K562 (cell line): Measurements from ENCODE around the gene OR4D9. TPM values are rescaled to one million over a fixed set of nuclear protein-coding genes. Genes with fewer than 3 reads are reported as not detected.

Source experiments
- ATAC-seq: fragments of 200-7000 bp; cut with Tn5 transposase; 3 replicates; pipeline ENCODE4 v1.9.1; 2020; ENCODE audit warnings: moderate library complexity
- BruUV-seq: library from RNA; stranded (reverse); fragments of 400-500 nt; replicated peaks from 2 replicates; lab custom pipeline; 2021; lab: Mats Ljungman, UMichigan
- CTCF ChIA-PET: fragments of 300-600 bp; formaldehyde crosslinking; extraction: SDS; loops from one replicate; lab custom pipeline; 2021; ENCODE audit warnings: low intra/inter-chr PET ratio; lab: Yijun Ruan, JAX
- POLR2A ChIA-PET: fragments of 300-600, 350-650 bp; sonication (Branson Sonifier 250); formaldehyde crosslinking; extraction: SDS; loops from one replicate; lab custom pipeline; 2021; ENCODE audit warnings: antibody characterized with exemption, inconsistent platforms; lab: Yijun Ruan, JAX
- DNase-seq, 4 experiments: peaks; one replicate each; pipeline versions ENCODE4 v3.0.0 to v3.0.0-alpha.2; 2011 to 2018; ENCODE audit warnings: low spot score in 3 of 4, mixed read lengths in 3 of 4; ENCODE audit errors: extremely low read depth in 1 of 4
- FAIRE-seq: peaks from 2 replicates; lab custom pipeline; 2011; peaks lifted over from hg19 to GRCh38; lab: Jason Lieb, UNC
- H2AFZ ChIP-seq: 2 replicates; pipeline ENCODE4 v1.6.0; 2011; ENCODE audit warnings: low read depth, low read length, control low read depth, inconsistent platforms
- H3K27ac ChIP-seq: fragments of 200-600 bp; 3 replicates; pipeline ENCODE4 v1.8.0; 2011; ENCODE audit warnings: low read depth, mild to moderate bottlenecking, control low read depth, inconsistent platforms, low read length, moderate library complexity, mixed read lengths; ENCODE audit errors: extremely low read depth
- H3K27me3 ChIP-seq, 2 experiments: fragments of 300-600 bp in 1 of 2; 2 replicates in 1 of 2; 3 replicates in 1 of 2; pipeline versions ENCODE4 v1.6.0 to v1.8.0; 2011; ENCODE audit warnings: inconsistent platforms in 2 of 2, low read length in 2 of 2, mild to moderate bottlenecking in 1 of 2, mixed read lengths in 1 of 2, moderate library complexity in 1 of 2; ENCODE audit not compliant: control insufficient read depth in 2 of 2, insufficient read depth in 2 of 2
- H3K36me3 ChIP-seq: fragments of 300-600 bp; 3 replicates; pipeline ENCODE4 v1.8.0; 2011; ENCODE audit warnings: mild to moderate bottlenecking, low read length, inconsistent platforms; ENCODE audit not compliant: control insufficient read depth, insufficient read depth
- H3K4me1 ChIP-seq, 2 experiments: fragments of 200-600 bp in 1 of 2; replicated peaks in 1 of 2; 2 replicates in 1 of 2; 3 replicates in 1 of 2; pipeline versions ENCODE4 v1.5.1 to v1.8.0; 2011; ENCODE audit warnings: inconsistent platforms in 2 of 2, low read length in 2 of 2, mild to moderate bottlenecking in 1 of 2, mixed read lengths in 1 of 2, moderate library complexity in 1 of 2; ENCODE audit not compliant: control insufficient read depth in 2 of 2, insufficient read depth in 2 of 2
- H3K4me2 ChIP-seq: 2 replicates; pipeline ENCODE4 v1.6.1; 2011; ENCODE audit warnings: low read length, control low read depth, inconsistent platforms, mixed read lengths; ENCODE audit not compliant: insufficient read depth
- H3K4me3 ChIP-seq: fragments of 200-600 bp; sonication (generic), shearing (Covaris generic); 2 replicates; pipeline ENCODE4 v1.5.1; 2016; ENCODE audit warnings: control low read depth, inconsistent platforms
- H3K79me2 ChIP-seq: fragments of 200-600 bp; 3 replicates; pipeline ENCODE4 v1.8.0; 2011; ENCODE audit warnings: low read length, inconsistent platforms; ENCODE audit not compliant: control insufficient read depth, insufficient read depth
- H3K9ac ChIP-seq, 2 experiments: 2 replicates each; pipeline versions ENCODE4 v1.6.0 to v1.6.1; 2011; ENCODE audit warnings: low read depth in 2 of 2, low read length in 2 of 2, control low read depth in 1 of 2, inconsistent platforms in 1 of 2, mild to moderate bottlenecking in 1 of 2, mixed read lengths in 1 of 2; ENCODE audit not compliant: insufficient read depth in 1 of 2
- H3K9me1 ChIP-seq: one replicate; pipeline ENCODE4 v1.6.0; 2011; ENCODE audit warnings: inconsistent platforms, mild to moderate bottlenecking, low read length, moderate library complexity; ENCODE audit not compliant: control insufficient read depth, insufficient read depth
- H3K9me3 ChIP-seq: replicated peaks from 2 replicates; pipeline ENCODE4 v1.5.1; 2011; ENCODE audit warnings: low read depth, low read length, inconsistent platforms; ENCODE audit not compliant: control insufficient read depth, insufficient read depth
- H4K20me1 ChIP-seq: replicated peaks from 2 replicates; pipeline ENCODE4 v1.6.1; 2011; ENCODE audit warnings: low read length, inconsistent platforms, mixed read lengths; ENCODE audit not compliant: control insufficient read depth, insufficient read depth
- CBFA2T3 ChIP-seq: fragments of 450-650 bp; IDR thresholded peaks from 2 replicates; pipeline ENCODE4 v1.6.1; 2017
- CBX3 ChIP-seq, 2 experiments: IDR thresholded peaks; 1 replicate in 1 of 2; 2 replicates in 1 of 2; pipeline ENCODE4 v1.6.1; 2012; ENCODE audit warnings: inconsistent platforms in 2 of 2, low read length in 2 of 2, borderline replicate concordance in 1 of 2, control low read depth in 1 of 2
- CREM ChIP-seq: IDR thresholded peaks from 2 replicates; pipeline ENCODE4 v1.6.1; 2014; ENCODE audit warnings: antibody characterized with exemption, low read depth
- ELF2 ChIP-seq: fragments of 250-450 bp; sonication (Bioruptor Pico); IDR thresholded peaks from 2 replicates; pipeline ENCODE4 v1.5.0; 2021; ENCODE audit warnings: mild to moderate bottlenecking
- EP300 ChIP-seq: IDR thresholded peaks from 2 replicates; pipeline ENCODE4 v1.6.1; 2012; ENCODE audit warnings: low read length, improper control_type of control experiment
- ETV5 ChIP-seq: sonication (generic); formaldehyde crosslinking; IDR thresholded peaks from 2 replicates; pipeline ENCODE4 v1.4.0; 2020; ENCODE audit warnings: low read depth, mild to moderate bottlenecking, missing genetic modification reagents
- PHF21A ChIP-seq: fragments of 450-650 bp; IDR thresholded peaks from 2 replicates; pipeline ENCODE4 v1.6.1; 2017; ENCODE audit warnings: low read depth, borderline replicate concordance
- PRPF4 ChIP-seq: fragments of 200-400 bp; formaldehyde crosslinking; IDR thresholded peaks from one replicate; pipeline ENCODE4 v1.6.1; 2017; ENCODE audit warnings: low read length, low read depth, mild to moderate bottlenecking; ENCODE audit not compliant: insufficient read depth, poor library complexity, severe bottlenecking
- PYGO2 ChIP-seq: fragments of 450-650 bp; IDR thresholded peaks from 2 replicates; pipeline ENCODE4 v1.6.1; 2016; ENCODE audit warnings: mild to moderate bottlenecking, missing genetic modification characterization, moderate library complexity, missing compliant biosample characterization
- RFX5 ChIP-seq: IDR thresholded peaks from 2 replicates; pipeline ENCODE4 v1.6.1; 2011; ENCODE audit warnings: low read depth, mild to moderate bottlenecking, improper control_type of control experiment, low read length
- TAF1 ChIP-seq: IDR thresholded peaks from 2 replicates; pipeline ENCODE4 v1.6.1; 2011; ENCODE audit warnings: mild to moderate bottlenecking, low read length, moderate library complexity; ENCODE audit not compliant: insufficient read depth, control insufficient read depth, severe bottlenecking; ENCODE audit errors: extremely low read depth
- TCFL5 ChIP-seq: fragments of 250-450 bp; sonication (Bioruptor Pico); conservative IDR thresholded peaks from 2 replicates; pipeline ENCODE4 v1.6.1; 2021; ENCODE audit warnings: mild to moderate bottlenecking, moderate library complexity, matching md5 sums
- TEAD4 ChIP-seq, 2 experiments: sonication (generic) in 1 of 2; formaldehyde crosslinking in 1 of 2; IDR thresholded peaks; 2 replicates each; pipeline versions ENCODE4 v1.6.1 to v1.8.0; 2012 to 2022; ENCODE audit warnings: borderline replicate concordance in 1 of 2, inconsistent platforms in 1 of 2, low read length in 1 of 2, mild to moderate bottlenecking in 1 of 2, missing genetic modification reagents in 1 of 2
- TFAM ChIP-seq: fragments of 250-450 bp; sonication (Bioruptor Pico); conservative IDR thresholded peaks from 2 replicates; pipeline ENCODE4 v1.5.0; 2021; ENCODE audit warnings: mild to moderate bottlenecking, moderate library complexity
- ZBED1 ChIP-seq: IDR thresholded peaks from 2 replicates; pipeline ENCODE4 v1.6.1; 2014
- ZNF584 ChIP-seq: fragments of 200-800 bp; sonication (Bioruptor generic); IDR thresholded peaks from 2 replicates; pipeline ENCODE4 v1.6.1; 2016; ENCODE audit warnings: low read depth, mild to moderate bottlenecking, missing genetic modification characterization, missing compliant biosample characterization
- WGBS: fragments of 100-300 bp; shearing (Covaris generic); methylation state at CpG from one replicate; pipeline ENCODE4 v1.1.6; 2016; ENCODE audit warnings: low coverage, mixed read lengths; ENCODE audit not compliant: insufficient coverage; ENCODE audit errors: missing lambda C conversion rate; 5-methylcytosine and 5-hydroxymethylcytosine counted together
- in situ Hi-C: fragments of 300-500 bp; cut with MboI; formaldehyde crosslinking; loops from 4 replicates; pipeline ENCODE4 v1.15.0; 2018; ENCODE audit warnings: inconsistent platforms, mixed read lengths
- intact Hi-C: fragments of 100-400 bp; cut with micrococcal nuclease; formaldehyde crosslinking; loops from 2 replicates; pipeline ENCODE4 v1.14.2; 2022
- polyA plus RNA-seq, 8 experiments: library from polyadenylated mRNA; depleted of rRNA in 4 of 8; stranded (reverse) in 5 of 8; unstranded in 3 of 8; fragments of >200 nt; fragmentation: Nextera tagmentation in 2 of 8; fragmentation: Illumina TruSeq in 1 of 8; extraction: Ambion mirVana in 2 of 8; extraction: Trizol in 1 of 8; gene quantifications; 2 replicates each; pipeline versions ENCODE4 v1.2.1 to v1.2.3, GENCODE V29; 2011 to 2014; ENCODE audit warnings: inconsistent platforms in 1 of 8, missing spikeins in 1 of 8
- total RNA-seq, 7 experiments: library from RNA; depleted of rRNA in 6 of 7; stranded (reverse); fragments of >200 nt in 6 of 7; fragmentation: Illumina TruSeq in 2 of 7; extraction: Trizol in 2 of 7; gene quantifications; 2 replicates each; pipeline versions ENCODE4 v1.2.1 to v1.2.3, GENCODE V29; 2011 to 2021; ENCODE audit warnings: low replicate concordance in 1 of 7
- TF ChIP-seq, protein P1 (sequence below): sonication (generic); formaldehyde crosslinking; IDR thresholded peaks from 2 replicates; pipeline ENCODE4 v1.8.0; 2022; ENCODE audit warnings: mild to moderate bottlenecking, missing genetic modification reagents
- TF ChIP-seq, protein P2 (sequence below): fragments of 450-650 bp; conservative IDR thresholded peaks from 2 replicates; pipeline ENCODE4 v1.6.1; 2016; ENCODE audit warnings: missing genetic modification characterization, low read depth, mild to moderate bottlenecking, missing compliant biosample characterization, moderate library complexity
- TF ChIP-seq, protein P3 (sequence below): fragments of 450-650 bp; formaldehyde crosslinking; IDR thresholded peaks from 2 replicates; pipeline ENCODE4 v1.4.0; 2020; ENCODE audit warnings: mild to moderate bottlenecking, mixed read lengths

Gene OR4D9
- total and polyA plus RNA-seq, 9 of the 15 experiments (the other 6 are each of a cell fraction or from before 2014, with no cell fraction given), result not detected

DNA sequence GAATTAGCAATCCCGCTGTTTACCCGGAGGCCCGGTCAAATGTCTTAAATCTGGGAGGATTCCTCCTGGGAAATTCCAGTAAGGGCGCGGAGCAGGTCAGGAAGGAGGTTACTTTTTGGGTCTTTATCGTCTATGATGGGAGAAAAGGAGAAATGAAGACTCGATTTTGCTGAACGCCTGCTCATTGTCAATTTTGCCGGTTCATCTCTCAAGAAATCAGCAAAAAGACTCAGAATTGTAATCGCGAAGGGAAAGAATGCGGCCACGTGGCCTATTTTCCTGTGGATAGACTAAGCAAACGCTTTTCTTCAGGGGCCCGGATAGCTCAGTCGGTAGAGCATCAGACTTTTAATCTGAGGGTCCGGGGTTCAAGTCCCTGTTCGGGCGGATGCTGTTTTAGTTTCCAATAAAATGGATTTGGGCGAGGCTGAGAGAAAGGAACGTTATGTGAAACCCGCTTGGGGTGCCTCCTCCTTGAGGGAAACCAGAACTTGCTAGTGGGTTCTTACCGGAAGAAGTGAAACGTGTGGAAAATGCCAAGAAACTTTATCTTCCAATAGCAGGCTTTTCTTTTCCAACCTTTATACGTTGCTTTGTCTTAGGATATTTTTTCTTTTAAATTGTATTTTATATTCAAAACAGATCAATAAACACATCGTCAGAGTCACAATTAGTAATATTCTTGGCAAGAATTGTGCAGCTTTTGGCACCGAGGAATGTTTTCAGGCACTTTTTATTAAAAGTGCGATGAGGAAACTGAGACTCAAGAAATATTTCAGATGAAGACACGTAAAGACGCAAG, 45.0 kb downstream of the OR4D9 start:
- FAIRE-seq, result peak; percentile 64
- peak overlapping the region; percentile 88 for H2AFZ ChIP-seq
- no peaks in the 10 kb centered on the region; the same call in 1 of the 2 replicates for H3K9me3 ChIP-seq
- DNase-seq, result peak; percentile 57 to 93 (median 63)
- in situ Hi-C loops, result no loop called here
- ChIA-PET CTCF (no interaction called here), POLR2A (interaction anchor here (0.7 to 5.9 kb wide), 11 partner anchors 8 to 399 kb away, joined by 3 to 69 read pairs (median 4); partner anchors contain the start of genes OSBP and PATL1)
- no peaks in the 10 kb centered on the region for H3K36me3 ChIP-seq
- peak overlapping the region; percentile 33 for H3K4me3 ChIP-seq
- peak overlapping the region; percentile 79 to 82; a peak in 3 of 4 replicates for H3K9ac ChIP-seq
- no TSS peak for BruUV-seq
- intact Hi-C loops, result no loop called here
- H3K4me2 ChIP-seq, result peak overlapping the region; percentile 79
- H3K79me2 ChIP-seq, result no peaks in the 10 kb centered on the region; the same call in 2 of the 3 replicates
- H3K27ac ChIP-seq, result peak overlapping the region; percentile 82
- 5% methylated on average over 30 of the region's 30 CpGs for WGBS
- H3K4me1 ChIP-seq, result peaks cover 18 to 31% of the 10 kb centered on the region in 2 experiments
- no peaks in the 10 kb centered on the region for H3K27me3 ChIP-seq
- no peaks in the 10 kb centered on the region for H3K9me1 ChIP-seq
- no peaks in the 10 kb centered on the region for H4K20me1 ChIP-seq
- ATAC-seq, result peak; percentile 52
- TF ChIP-seq TAF1, result no peak
- no peak for TF ChIP-seq TFAM
- no peak for TF ChIP-seq ZBED1
- no peak for TF ChIP-seq ELF2 (CRISPR knock-in tag)
- TF ChIP-seq, protein P1, sequence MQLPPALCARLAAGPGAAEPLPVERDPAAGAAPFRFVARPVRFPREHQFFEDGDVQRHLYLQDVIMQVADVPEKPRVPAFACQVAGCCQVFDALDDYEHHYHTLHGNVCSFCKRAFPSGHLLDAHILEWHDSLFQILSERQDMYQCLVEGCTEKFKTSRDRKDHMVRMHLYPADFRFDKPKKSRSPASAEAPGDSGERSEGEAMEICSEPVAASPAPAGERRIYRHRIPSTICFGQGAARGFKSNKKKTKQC (CRISPR knock-in tag), result no peak
- peak; percentile 70 for TF ChIP-seq EP300
- no peak for TF ChIP-seq ZNF584 (CRISPR knock-in tag)
- no peak for TF ChIP-seq TCFL5 (CRISPR knock-in tag)
- TF ChIP-seq, protein P2, sequence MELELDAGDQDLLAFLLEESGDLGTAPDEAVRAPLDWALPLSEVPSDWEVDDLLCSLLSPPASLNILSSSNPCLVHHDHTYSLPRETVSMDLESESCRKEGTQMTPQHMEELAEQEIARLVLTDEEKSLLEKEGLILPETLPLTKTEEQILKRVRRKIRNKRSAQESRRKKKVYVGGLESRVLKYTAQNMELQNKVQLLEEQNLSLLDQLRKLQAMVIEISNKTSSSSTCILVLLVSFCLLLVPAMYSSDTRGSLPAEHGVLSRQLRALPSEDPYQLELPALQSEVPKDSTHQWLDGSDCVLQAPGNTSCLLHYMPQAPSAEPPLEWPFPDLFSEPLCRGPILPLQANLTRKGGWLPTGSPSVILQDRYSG (tag), result peak; percentile 87
- TF ChIP-seq PYGO2 (tag), result no peak
- peak in 1 of 2 experiments; percentile 73; a peak in 2 of 3 replicates for TF ChIP-seq CBX3 (IDR thresholded peaks at IDR 0.05; ENCODE audit: borderline replicate concordance in 1 of 2, low read length in 2 of 2)
- TF ChIP-seq, protein P3, sequence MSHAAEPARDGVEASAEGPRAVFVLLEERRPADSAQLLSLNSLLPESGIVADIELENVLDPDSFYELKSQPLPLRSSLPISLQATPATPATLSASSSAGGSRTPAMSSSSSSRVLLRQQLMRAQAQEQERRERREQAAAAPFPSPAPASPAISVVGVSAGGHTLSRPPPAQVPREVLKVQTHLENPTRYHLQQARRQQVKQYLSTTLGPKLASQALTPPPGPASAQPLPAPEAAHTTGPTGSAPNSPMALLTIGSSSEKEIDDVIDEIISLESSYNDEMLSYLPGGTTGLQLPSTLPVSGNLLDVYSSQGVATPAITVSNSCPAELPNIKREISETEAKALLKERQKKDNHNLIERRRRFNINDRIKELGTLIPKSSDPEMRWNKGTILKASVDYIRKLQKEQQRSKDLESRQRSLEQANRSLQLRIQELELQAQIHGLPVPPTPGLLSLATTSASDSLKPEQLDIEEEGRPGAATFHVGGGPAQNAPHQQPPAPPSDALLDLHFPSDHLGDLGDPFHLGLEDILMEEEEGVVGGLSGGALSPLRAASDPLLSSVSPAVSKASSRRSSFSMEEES (CRISPR knock-in tag), result no peak
- TF ChIP-seq CBFA2T3, result no peak
- peak; percentile 91 for TF ChIP-seq TEAD4 (IDR thresholded peaks at IDR 0.05; ENCODE audit: low read length)
- TF ChIP-seq TEAD4 (CRISPR knock-in tag; IDR thresholded peaks at IDR 0.05; ENCODE audit: borderline replicate concordance), result no peak
- no peak for TF ChIP-seq ETV5 (CRISPR knock-in tag)
- TF ChIP-seq CREM, result peak; percentile 53; the same call in 1 of the 2 replicates
- peak; percentile 66; the same call in 1 of the 2 replicates for TF ChIP-seq RFX5
- no peak for TF ChIP-seq PRPF4
- TF ChIP-seq PHF21A, result no peak
